GM23338 (cell line): Measurements from ENCODE around the gene SORL1.

ENCODE experiments used
- CREB1 ChIP-seq: fragments of 250-450 bp; sonication (Bioruptor Pico); IDR thresholded peaks from 2 replicates; pipeline ENCODE4 v1.5.0; 2020; ENCODE audit warnings: low read depth, mild to moderate bottlenecking, moderate library complexity
- CTCF ChIP-seq, 2 experiments: fragments of 200-600 bp in 1 of 2; sonication (generic) in 1 of 2; conservative IDR thresholded peaks; 2 replicates each; pipeline versions ENCODE4 v1.5.1 to v1.6.1; 2016 to 2017; ENCODE audit warnings: antibody characterized with exemption in 2 of 2, low read depth in 2 of 2, mild to moderate bottlenecking in 2 of 2, moderate library complexity in 1 of 2
- EZH2 ChIP-seq: fragments of 200-600 bp; sonication (generic); IDR thresholded peaks from one replicate; pipeline ENCODE4 v1.8.0; 2017; ENCODE audit warnings: antibody characterized with exemption, mild to moderate bottlenecking, low read depth; ENCODE audit not compliant: unreplicated experiment
- EZH2phosphoT487 ChIP-seq: fragments of 200-600 bp; sonication (generic); IDR thresholded peaks from one replicate; pipeline ENCODE4 v1.8.1; 2018; ENCODE audit warnings: antibody characterized with exemption; ENCODE audit not compliant: unreplicated experiment
- JUNB ChIP-seq: IDR thresholded peaks from one replicate; pipeline ENCODE4 v1.6.1; 2016; ENCODE audit warnings: antibody characterized with exemption; ENCODE audit not compliant: unreplicated experiment
- POLR2AphosphoS5 ChIP-seq: IDR thresholded peaks from 2 replicates; pipeline ENCODE4 v1.6.1; 2016; ENCODE audit warnings: antibody characterized with exemption, low read depth
- REST ChIP-seq: IDR thresholded peaks from one replicate; pipeline ENCODE4 v1.6.1; 2018; ENCODE audit warnings: antibody characterized with exemption; ENCODE audit not compliant: unreplicated experiment
- STAT1 ChIP-seq: IDR thresholded peaks from one replicate; pipeline ENCODE4 v1.6.1; 2016; ENCODE audit warnings: antibody characterized with exemption; ENCODE audit not compliant: unreplicated experiment

- TF ChIP-seq CTCF (conservative IDR thresholded peaks at IDR 0.05; ENCODE audit: low read depth in 2 of 2) (no peak), POLR2AphosphoS5 (no peak), EZH2 (no peak), EZH2phosphoT487 (no peak), REST (no peak), JUNB (no peak), STAT1 (no peak), CREB1 (no peak)
Measured at GRCh38 chr11:121515335-121515671, 63.2 kb downstream of the SORL1 start.
